NK-92 (cell line): Measurements from ENCODE around the gene APBA1.

Source experiments
- DNase-seq: peaks from one replicate; lab custom pipeline; 2025; ENCODE audit not compliant: unreplicated experiment; lab: John Stamatoyannopoulos, UW

The APBA1 gene

GRCh38 chr9:69671879-69672595 is at the start of gene APBA1:
APBA1 (minus strand) TSS chr9:69672371.
- DNase-seq: no peak

- DNase-seq: no peak
Observed at GRCh38 chr9:69719983-69720382, 47.8 kb upstream of the APBA1 start.

- no peak for DNase-seq
Observed at GRCh38 chr9:69719367-69719766, 47.2 kb upstream of the APBA1 start.

- DNase-seq: no peak
Observed at GRCh38 chr9:69718218-69718617, 46.0 kb upstream of the APBA1 start.

GRCh38 chr9:69715825-69716224 is 43.7 kb upstream of the APBA1 start:
- no peak for DNase-seq

- no peak for DNase-seq
Observed at GRCh38 chr9:69715096-69715495, 42.9 kb upstream of the APBA1 start.

GRCh38 chr9:69697475-69697874 is 25.3 kb upstream of the APBA1 start:
- no peak for DNase-seq

GRCh38 chr9:69696802-69697201 is 24.6 kb upstream of the APBA1 start:
- no peak for DNase-seq

GRCh38 chr9:69689991-69690538 is 17.9 kb upstream of the APBA1 start:
- no peak for DNase-seq

GRCh38 chr9:69683927-69684326 is 11.8 kb upstream of the APBA1 start:
- DNase-seq: no peak

- no peak for DNase-seq
Observed at GRCh38 chr9:69678843-69679538, 6.8 kb upstream of the APBA1 start.

- DNase-seq: no peak
Observed at GRCh38 chr9:69677931-69678330, 5.8 kb upstream of the APBA1 start.

- no peak for DNase-seq
Observed at GRCh38 chr9:69675563-69675962, 3.4 kb upstream of the APBA1 start.

- DNase-seq: no peak
Observed at GRCh38 chr9:69674716-69675438, 2.7 kb upstream of the APBA1 start.

GRCh38 chr9:69674112-69674685 is 2.0 kb upstream of the APBA1 start:
- no peak for DNase-seq

GRCh38 chr9:69673311-69673640 is 1.1 kb upstream of the APBA1 start:
- no peak for DNase-seq

GRCh38 chr9:69672596-69673310 is 582 bp upstream of the APBA1 start:
- DNase-seq: no peak

- no peak for DNase-seq
Observed at GRCh38 chr9:69671311-69671878, 776 bp downstream of the APBA1 start.

GRCh38 chr9:69667306-69667705 is 4.9 kb downstream of the APBA1 start:
- no peak for DNase-seq

- no peak for DNase-seq
Observed at GRCh38 chr9:69660304-69660703, 11.9 kb downstream of the APBA1 start.
